A375 (cell line): ENCODE data around the gene KCNJ13. TPM values are rescaled to one million over a fixed set of nuclear protein-coding genes. Genes with fewer than 3 reads are reported as not detected.

Experiments used
- small RNA-seq: library from RNA; depleted of rRNA; stranded (forward); fragments of <200 nt; gene quantifications from one replicate; pipeline ENCODE3, GENCODE V24; 2014
- total RNA-seq: library from RNA; depleted of rRNA; stranded (reverse); fragments of >200 nt; shearing (Covaris generic); gene quantifications from 2 replicates; pipeline ENCODE4 v1.2.3, GENCODE V29; 2014; rRNA removed

The KCNJ13 gene
- total RNA-seq: not detected in 2 replicates

DNA sequence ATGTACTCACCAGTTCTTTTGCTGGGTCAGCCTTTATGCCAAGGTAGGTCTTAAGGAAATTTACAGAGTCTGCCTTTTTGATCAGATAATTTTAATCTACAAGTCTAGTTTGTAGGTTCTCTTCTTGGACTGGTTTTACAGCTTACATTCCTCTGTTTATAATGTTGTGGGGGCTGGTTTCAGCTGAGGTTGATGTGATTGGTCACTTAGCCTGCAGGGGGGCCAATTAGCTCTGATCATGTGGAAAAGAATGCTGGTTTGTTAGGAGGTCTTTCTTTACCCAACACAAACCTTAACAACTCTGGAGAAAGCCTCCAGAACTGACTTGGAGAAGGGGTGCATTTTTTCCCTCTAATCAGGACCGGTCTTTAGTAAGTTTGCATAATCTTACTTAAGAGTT, at the start of gene KCNJ13:
KCNJ13 (minus strand) TSS at position 131 of the 400 bp plus-strand sequence. CDS start 5,203 bp downstream, outside the sequence.

Small RNA genes within 50 kb of the gene (small RNA-seq; reads per million reads assigned to genes)
- gene RNU6-107P: not detected

Other genes with a start within 250 kb of the KCNJ13 start
- gene CHRNG, start 236.9 kb downstream of the KCNJ13 start, total RNA-seq: not detected in 2 replicates
- gene TIGD1, start 226.0 kb downstream of the KCNJ13 start, total RNA-seq: 9.6 and 12.2 TPM in 2 replicates
- 78.4 and 84.3 TPM in 2 replicates for gene EIF4E2, start 225.9 kb downstream of the KCNJ13 start, total RNA-seq
- not detected in 2 replicates for gene EFHD1, start 143.0 kb downstream of the KCNJ13 start, total RNA-seq
- 36.3 and 42.7 TPM in 2 replicates for gene GIGYF2, start 79.2 kb downstream of the KCNJ13 start, total RNA-seq
- 1.1 TPM in 2 replicates for gene SNORC, start 93.7 kb upstream of the KCNJ13 start, total RNA-seq
- 4.6 and 7.5 TPM in 2 replicates for gene NGEF, start 236.7 kb upstream of the KCNJ13 start, total RNA-seq